RWPE1 (cell line): ENCODE measurements around the gene IQGAP1.
A peak's percentile ranks its signal among the peaks of the same experiment; 100 is the strongest.

Experiments used
- CTCF ChIA-PET: fragments of 350-600 bp; sonication (Branson Sonifier 250); formaldehyde crosslinking; extraction: SDS; loops from one replicate; lab custom pipeline; 2021; lab: Yijun Ruan, JAX
- POLR2A ChIA-PET: fragments of 400-600 bp; formaldehyde crosslinking; extraction: SDS; loops from one replicate; lab custom pipeline; 2020; ENCODE audit warnings: antibody characterized with exemption; ENCODE audit not compliant: low non-redundant PET; lab: Yijun Ruan, JAX
- DNase-seq: peaks from one replicate; pipeline ENCODE4 v3.0.0; 2012; ENCODE audit warnings: low spot score
- H3K27ac ChIP-seq: fragments of 450-650 bp; 2 replicates; pipeline ENCODE4 v1.5.1; 2017
- TF ChIP-seq, protein P1 (sequence below): fragments of 450-650 bp; conservative IDR thresholded peaks from 2 replicates; pipeline ENCODE4 v1.5.1; 2017; ENCODE audit warnings: low read depth, mild to moderate bottlenecking

IQGAP1 gene

DNA sequence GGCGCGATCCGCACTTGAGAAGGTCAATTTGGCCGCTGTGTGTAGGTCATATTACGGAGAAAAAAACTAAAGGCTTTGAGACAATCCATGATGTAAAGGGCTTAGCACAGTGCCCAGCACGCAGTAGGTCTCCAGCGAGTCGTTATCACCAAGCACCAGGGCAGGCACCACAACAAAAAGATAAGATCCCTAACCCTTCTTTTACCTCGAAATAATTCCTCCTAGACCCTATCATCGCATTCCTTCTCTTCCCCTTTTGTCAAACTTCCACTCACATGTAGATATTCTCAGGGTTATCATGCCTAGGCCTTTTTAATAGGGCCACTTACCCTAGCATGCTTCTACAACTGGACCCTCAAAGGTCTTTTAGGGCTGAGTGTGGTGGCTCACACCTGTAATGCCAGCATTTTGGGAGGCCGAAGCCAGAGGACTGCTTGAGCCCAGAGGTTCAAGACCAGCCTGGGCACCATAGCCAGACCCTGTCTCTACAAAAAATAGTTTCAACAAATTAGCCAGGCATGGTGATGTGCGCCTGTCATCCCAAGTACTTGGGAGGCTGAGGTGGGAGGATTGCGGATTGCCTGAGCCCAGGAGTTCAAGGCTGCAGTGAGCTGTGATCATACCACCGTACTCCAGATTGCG, 22.5 kb upstream of the IQGAP1 start:
- TF ChIP-seq, protein P1, sequence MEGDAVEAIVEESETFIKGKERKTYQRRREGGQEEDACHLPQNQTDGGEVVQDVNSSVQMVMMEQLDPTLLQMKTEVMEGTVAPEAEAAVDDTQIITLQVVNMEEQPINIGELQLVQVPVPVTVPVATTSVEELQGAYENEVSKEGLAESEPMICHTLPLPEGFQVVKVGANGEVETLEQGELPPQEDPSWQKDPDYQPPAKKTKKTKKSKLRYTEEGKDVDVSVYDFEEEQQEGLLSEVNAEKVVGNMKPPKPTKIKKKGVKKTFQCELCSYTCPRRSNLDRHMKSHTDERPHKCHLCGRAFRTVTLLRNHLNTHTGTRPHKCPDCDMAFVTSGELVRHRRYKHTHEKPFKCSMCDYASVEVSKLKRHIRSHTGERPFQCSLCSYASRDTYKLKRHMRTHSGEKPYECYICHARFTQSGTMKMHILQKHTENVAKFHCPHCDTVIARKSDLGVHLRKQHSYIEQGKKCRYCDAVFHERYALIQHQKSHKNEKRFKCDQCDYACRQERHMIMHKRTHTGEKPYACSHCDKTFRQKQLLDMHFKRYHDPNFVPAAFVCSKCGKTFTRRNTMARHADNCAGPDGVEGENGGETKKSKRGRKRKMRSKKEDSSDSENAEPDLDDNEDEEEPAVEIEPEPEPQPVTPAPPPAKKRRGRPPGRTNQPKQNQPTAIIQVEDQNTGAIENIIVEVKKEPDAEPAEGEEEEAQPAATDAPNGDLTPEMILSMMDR: no peak
- ChIA-PET CTCF (no interaction called here), POLR2A (no interaction called here)
- DNase-seq: no peak
- H3K27ac ChIP-seq: peak overlapping the region; percentile 5; the same call in 1 of the 2 replicates

DNA sequence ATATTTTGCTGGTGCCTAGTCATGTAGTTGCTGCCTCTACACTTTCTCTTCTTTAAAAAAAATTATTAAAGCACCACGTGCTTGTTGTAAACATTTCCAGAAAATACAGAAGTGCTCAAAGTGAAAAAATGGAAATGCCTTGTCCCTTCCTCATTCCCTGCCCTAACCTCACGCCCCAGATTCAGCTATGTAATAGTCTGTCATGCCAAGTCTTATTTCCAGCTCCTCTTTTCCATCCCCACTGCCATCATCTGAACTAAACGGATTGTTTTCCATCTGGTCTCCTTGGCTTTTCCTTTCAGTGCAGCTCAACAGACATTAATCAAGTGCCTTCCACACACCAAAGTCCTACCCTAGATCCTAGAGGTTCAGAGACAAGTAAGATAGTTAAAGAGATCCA, 20.5 kb upstream of the IQGAP1 start:
- ChIA-PET CTCF (no interaction called here), POLR2A (no interaction called here)
- no peak overlapping the region for H3K27ac ChIP-seq
- DNase-seq: no peak
- TF ChIP-seq, protein P1: no peak

DNA sequence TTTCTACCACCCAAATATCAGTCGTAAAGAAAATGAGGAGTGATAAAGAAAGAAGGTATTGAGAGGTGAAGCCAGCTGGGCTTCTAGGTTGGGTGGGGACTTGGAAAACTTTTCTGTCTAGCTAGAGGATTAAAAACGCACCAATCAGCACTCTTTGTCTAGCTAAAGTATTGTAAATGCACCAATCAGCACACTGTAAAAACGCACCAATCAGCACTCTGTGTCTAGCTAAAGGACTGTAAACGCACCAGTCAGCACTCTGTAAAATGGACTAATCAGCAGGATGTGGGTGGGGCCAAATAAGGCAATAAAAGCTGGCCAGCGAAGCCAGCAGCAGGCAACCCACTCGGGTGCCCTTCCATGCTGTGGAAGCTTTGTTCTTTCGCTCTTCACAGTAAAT, 13.0 kb upstream of the IQGAP1 start:
- ChIA-PET POLR2A (interaction anchor here (0.6 kb wide), 1 partner anchor 266 kb away, joined by 3 read pairs; no protein-coding TSS in a partner anchor), CTCF (interaction anchor here (0.5 to 1.1 kb wide), 2 partner anchors 55 to 361 kb away, joined by 3 to 4 read pairs; no protein-coding TSS in a partner anchor)
- no peak overlapping the region for H3K27ac ChIP-seq
- DNase-seq: no peak
- TF ChIP-seq, protein P1: no peak

DNA sequence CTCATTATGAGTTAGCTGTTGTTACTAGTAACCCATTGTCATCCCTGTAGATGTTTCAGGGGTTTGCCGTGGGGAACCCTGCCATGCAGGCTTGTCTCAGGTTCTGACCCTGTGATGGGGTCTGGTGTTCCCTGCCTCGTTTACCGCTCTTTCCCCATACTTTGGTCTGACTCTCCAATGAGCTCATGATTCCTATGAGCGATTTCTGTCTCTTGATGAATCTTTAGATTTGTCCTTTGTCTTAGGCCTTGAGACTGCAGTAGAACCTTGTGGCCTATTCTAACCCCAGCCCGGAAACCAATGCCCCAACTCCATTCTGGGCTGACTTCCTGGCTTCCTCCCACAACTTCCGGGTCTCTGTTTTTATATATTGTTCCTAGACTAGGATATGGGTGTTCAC, 11.3 kb upstream of the IQGAP1 start:
- POLR2A ChIA-PET: no interaction called here
- no peak overlapping the region for H3K27ac ChIP-seq
- no peak for DNase-seq
- CTCF ChIA-PET: no interaction called here
- TF ChIP-seq, protein P1: no peak

DNA sequence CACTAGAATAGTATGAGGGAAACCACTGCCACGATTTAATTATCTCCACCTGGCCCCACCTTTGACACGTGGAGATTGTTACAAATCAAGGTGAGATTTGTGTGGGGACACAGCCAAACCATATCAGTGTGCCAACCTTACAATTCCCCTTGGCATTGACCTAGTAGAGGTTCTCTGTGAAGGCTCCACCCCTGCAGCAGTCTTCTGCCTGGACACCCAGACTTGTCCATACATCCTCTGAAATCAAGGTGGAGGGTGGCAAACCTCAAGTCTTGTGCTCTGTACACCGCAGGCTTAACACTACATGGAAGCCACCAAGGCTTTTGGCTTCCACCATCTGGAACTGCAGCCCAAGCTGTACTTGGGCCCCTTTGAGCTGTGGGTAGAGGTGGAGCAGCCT, 8.8 kb upstream of the IQGAP1 start:
- ChIA-PET CTCF (interaction anchor here (0.7 to 1.2 kb wide), 2 partner anchors 17 to 67 kb away, joined by 3 read pairs; no protein-coding TSS in a partner anchor), POLR2A (no interaction called here)
- no peak for DNase-seq
- TF ChIP-seq, protein P1: no peak
- H3K27ac ChIP-seq: no peak overlapping the region

DNA sequence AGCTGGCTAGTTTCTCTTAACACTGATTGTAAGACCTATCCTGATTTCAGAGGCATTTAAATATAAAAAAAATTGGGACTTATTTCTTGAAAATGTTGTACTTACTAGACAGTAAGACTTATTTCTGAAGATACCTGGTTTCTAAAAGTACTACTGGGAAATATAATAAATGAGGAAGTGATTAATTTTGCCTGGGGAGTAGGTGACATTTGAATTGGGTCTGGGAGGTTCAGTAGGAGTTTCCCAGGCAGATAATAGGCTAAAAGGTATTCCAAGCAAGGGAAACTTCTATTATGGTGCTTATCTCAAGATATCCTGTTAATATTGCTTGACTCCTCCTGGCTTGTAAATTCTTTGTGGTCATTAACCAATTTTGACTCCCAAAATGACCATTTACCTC, 6.5 kb upstream of the IQGAP1 start:
- TF ChIP-seq, protein P1: no peak
- CTCF ChIA-PET: interaction anchor here (0.6 to 1.7 kb wide), 2 partner anchors 61 to 690 kb away, joined by 3 to 4 read pairs; no protein-coding TSS in a partner anchor
- H3K27ac ChIP-seq: no peak overlapping the region
- POLR2A ChIA-PET: no interaction called here
- DNase-seq: no peak
